CD1c-positive myeloid dendritic cell (primary cell): ENCODE results near the gene PDGFD.
"Not testable (repeated sequence)": the region's sequence is repeated elsewhere in the genome, so short reads cannot be mapped to it uniquely, and the experiment has no call there.

Experiments
- DNase-seq: peaks from one replicate; pipeline ENCODE4 v3.0.0-alpha.2; 2016; ENCODE audit errors: extremely low spot score

Gene PDGFD

GRCh38 chr11:104054911-104055529, 108.9 kb downstream of the PDGFD start:
- no peak for DNase-seq

- DNase-seq, result no peak
Measured at GRCh38 chr11:104053743-104054478, 110.0 kb downstream of the PDGFD start.

GRCh38 chr11:104051778-104052177, 112.2 kb downstream of the PDGFD start:
- DNase-seq, result no peak

GRCh38 chr11:104049116-104049515, 114.8 kb downstream of the PDGFD start:
- DNase-seq, result peak; percentile 28

GRCh38 chr11:104046858-104047257, 117.1 kb downstream of the PDGFD start:
- DNase-seq, result not testable (repeated sequence)

- DNase-seq, result no peak
Measured at GRCh38 chr11:104046331-104046730, 117.6 kb downstream of the PDGFD start.

- no peak for DNase-seq
Measured at GRCh38 chr11:104043678-104044239, 120.2 kb downstream of the PDGFD start.

- DNase-seq, result no peak
Measured at GRCh38 chr11:104043142-104043541, 120.8 kb downstream of the PDGFD start.

- DNase-seq, result no peak
Measured at GRCh38 chr11:104041792-104042191, 122.2 kb downstream of the PDGFD start.

- DNase-seq, result no peak
Measured at GRCh38 chr11:104036995-104037394, 127.0 kb downstream of the PDGFD start.

GRCh38 chr11:104036588-104036987, 127.4 kb downstream of the PDGFD start, which contains the start of gene DDI1:
Gene DDI1 (plus strand): TSS chr11:104036640. CDS start chr11:104036823, 183 bp downstream.
- no peak for DNase-seq

GRCh38 chr11:104033561-104033960, 130.4 kb downstream of the PDGFD start:
- DNase-seq, result no peak

GRCh38 chr11:104033134-104033533, 130.8 kb downstream of the PDGFD start:
- no peak for DNase-seq

- DNase-seq, result no peak
Measured at GRCh38 chr11:104028476-104029263, 135.3 kb downstream of the PDGFD start.

- no peak for DNase-seq
Measured at GRCh38 chr11:104024572-104024971, 139.4 kb downstream of the PDGFD start.

- no peak for DNase-seq
Measured at GRCh38 chr11:104015649-104016415, 148.1 kb downstream of the PDGFD start.

- DNase-seq, result no peak
Measured at GRCh38 chr11:104011044-104011443, 152.9 kb downstream of the PDGFD start.

- no peak for DNase-seq
Measured at GRCh38 chr11:104009744-104010143, 154.2 kb downstream of the PDGFD start.

GRCh38 chr11:104005234-104005855, 158.6 kb downstream of the PDGFD start:
- DNase-seq, result no peak

GRCh38 chr11:104003491-104003890, 160.5 kb downstream of the PDGFD start:
- DNase-seq, result no peak

- no peak for DNase-seq
Measured at GRCh38 chr11:104001561-104002056, 162.3 kb downstream of the PDGFD start.
